AG10803 (cell line): ENCODE measurements around the gene NXN.
"Not testable (repeated sequence)": the region's sequence is repeated elsewhere in the genome, so short reads cannot be mapped to it uniquely, and the experiment has no call there.

Source experiments
- DNase-seq: peaks from one replicate; pipeline ENCODE4 v3.0.0; 2010; ENCODE audit warnings: low read depth
- H3K4me3 ChIP-seq: 2 replicates; pipeline ENCODE4 v1.5.1; 2011; ENCODE audit warnings: mild to moderate bottlenecking, low read length, control low read depth
- TF ChIP-seq, protein P1 (sequence below): conservative IDR thresholded peaks from 2 replicates; pipeline ENCODE4 v1.5.1; 2011; ENCODE audit warnings: mild to moderate bottlenecking, low read length, control low read depth, inconsistent platforms

The NXN gene

DNA sequence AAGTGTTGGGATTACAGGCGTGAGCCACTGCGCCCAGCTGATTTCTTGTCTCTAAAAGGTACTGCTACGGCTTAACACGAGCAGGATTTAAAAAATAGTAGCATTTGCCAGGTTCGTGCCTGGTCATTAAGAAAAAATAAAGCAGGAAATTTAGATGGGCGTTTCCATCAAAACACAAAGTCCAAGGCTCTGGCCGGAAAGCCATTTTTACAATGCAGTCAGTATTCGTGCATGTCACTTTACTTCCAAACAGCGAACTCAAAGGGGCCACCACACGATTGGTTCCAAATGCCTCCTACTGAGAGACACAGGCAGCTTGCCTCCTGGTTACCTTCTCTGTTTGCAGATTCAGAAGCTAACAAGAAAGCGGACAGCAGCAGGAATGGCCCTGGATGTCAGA, 131.2 kb downstream of the NXN start:
- DNase-seq = no peak
- TF ChIP-seq, protein P1, sequence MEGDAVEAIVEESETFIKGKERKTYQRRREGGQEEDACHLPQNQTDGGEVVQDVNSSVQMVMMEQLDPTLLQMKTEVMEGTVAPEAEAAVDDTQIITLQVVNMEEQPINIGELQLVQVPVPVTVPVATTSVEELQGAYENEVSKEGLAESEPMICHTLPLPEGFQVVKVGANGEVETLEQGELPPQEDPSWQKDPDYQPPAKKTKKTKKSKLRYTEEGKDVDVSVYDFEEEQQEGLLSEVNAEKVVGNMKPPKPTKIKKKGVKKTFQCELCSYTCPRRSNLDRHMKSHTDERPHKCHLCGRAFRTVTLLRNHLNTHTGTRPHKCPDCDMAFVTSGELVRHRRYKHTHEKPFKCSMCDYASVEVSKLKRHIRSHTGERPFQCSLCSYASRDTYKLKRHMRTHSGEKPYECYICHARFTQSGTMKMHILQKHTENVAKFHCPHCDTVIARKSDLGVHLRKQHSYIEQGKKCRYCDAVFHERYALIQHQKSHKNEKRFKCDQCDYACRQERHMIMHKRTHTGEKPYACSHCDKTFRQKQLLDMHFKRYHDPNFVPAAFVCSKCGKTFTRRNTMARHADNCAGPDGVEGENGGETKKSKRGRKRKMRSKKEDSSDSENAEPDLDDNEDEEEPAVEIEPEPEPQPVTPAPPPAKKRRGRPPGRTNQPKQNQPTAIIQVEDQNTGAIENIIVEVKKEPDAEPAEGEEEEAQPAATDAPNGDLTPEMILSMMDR = no peak
- no peak overlapping the region for H3K4me3 ChIP-seq

DNA sequence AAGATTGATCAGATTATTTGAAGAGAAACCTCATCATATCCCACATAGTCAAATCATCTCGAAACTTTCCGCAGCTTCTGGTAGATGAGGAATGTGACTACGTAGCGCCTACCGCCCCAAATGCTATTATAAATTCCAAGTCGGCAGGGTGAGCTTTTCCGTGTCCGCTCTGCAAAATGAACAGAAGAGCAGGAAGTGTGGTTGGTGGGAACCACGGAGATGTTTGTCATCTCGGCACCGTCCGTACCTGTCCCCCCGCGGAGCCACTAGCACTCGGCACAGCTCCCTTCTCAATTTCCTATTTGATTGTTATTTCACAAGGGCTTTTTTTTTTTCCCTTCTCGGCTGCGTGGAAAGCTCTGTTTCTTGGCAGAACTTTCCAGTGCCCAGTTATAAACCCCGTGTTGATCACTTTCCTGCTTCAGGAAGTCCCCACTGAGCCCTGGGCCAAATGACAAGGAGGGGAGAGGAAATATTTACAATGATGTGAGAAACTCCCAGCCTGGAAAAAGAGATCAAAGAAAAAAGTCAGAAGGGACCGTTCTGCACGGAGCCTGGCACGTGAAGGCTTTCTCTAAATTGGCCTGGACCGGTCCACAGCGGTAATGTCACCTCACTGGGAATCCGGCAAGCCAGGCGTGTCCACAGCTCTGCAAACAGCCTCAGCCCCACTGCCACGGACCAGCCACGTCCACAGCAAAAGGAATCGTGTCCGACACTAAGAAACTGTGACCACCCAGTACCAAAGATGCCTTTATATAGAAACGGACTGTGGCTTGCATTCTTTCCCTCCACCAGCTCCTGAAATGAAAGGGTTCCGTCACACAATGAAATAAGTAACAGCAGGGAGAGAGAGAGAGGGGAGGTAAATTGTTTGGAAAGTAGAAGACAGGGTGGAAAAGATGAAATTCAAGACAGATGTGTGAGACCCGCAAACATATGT, 132.4 kb downstream of the NXN start:
- H3K4me3 ChIP-seq = peak overlapping the region; percentile 48
- peak; percentile 76 for DNase-seq
- TF ChIP-seq, protein P1 = no peak

- TF ChIP-seq, protein P1 = no peak
- no peak overlapping the region for H3K4me3 ChIP-seq
- DNase-seq = no peak
Observed at GRCh38 chr17:841313-841712, 138.3 kb downstream of the NXN start.

GRCh38 chr17:838486-838885, 141.1 kb downstream of the NXN start:
- peak; percentile 54 for DNase-seq
- TF ChIP-seq, protein P1 = no peak
- no peak overlapping the region for H3K4me3 ChIP-seq

DNA sequence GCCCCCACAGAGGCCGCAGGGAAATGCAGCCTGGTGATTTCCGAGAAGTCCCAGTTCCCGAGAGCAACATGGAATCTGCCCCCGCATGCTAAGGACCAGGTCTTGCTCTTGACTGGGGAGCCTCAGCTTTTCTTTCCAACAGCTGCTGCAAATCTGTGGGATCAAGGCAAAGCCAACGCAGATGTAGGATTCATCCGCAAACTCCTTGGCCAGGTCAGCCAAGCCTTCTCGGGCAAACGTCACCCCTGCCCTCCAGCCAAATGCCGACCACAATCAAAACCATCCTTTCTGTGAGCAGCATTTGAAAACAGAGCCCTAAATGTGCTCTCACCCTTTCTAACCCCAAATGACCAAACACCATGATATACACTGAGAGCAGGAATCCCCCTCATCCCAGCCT, 143.4 kb downstream of the NXN start:
- H3K4me3 ChIP-seq = no peak overlapping the region
- TF ChIP-seq, protein P1 = no peak
- peak; percentile 95 for DNase-seq

GRCh38 chr17:835721-836120, 143.9 kb downstream of the NXN start:
- DNase-seq, H3K4me3 ChIP-seq: not testable (repeated sequence)

- peak; percentile 100 for DNase-seq
- H3K4me3 ChIP-seq = no peak overlapping the region
- TF ChIP-seq, protein P1 = no peak
Observed at GRCh38 chr17:835263-835662, 144.3 kb downstream of the NXN start.
